ENCODE measurements around the gene PFKFB3. TPM values are rescaled to one million over a fixed set of nuclear protein-coding genes. Genes with fewer than 3 reads are reported as not detected.

Gene PFKFB3
- total RNA-seq, 1 donor from 2014 or later = 137 TPM

DNA sequence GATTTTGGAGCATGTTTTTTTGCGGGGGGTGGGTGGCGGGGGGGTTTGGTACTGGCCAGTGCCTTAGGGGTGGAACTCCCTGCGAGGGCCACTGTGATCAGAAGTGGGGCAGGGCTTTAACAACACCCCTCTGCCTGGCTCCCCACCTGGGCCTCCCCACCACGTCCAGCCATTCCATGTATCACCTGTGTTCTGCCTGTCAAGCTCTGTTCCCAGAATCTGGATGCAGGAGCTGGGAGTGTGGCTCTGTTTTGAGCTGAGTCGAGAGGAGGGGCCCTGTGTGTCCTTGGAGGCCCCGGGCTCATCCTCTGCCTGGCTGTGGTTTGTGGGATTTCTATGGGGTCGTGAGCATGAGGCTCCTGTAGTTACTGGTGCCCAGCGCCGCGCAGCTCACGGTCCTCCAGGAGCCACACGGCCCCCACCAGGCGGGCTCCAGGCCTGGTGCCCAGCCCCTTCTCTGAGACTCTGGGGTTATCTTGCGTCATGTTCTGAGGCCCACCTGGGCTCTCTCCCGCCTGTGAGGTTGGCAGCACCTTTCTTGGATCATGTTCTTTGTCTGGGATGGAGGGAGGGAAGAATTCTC lies 29.6 kb downstream of the PFKFB3 start:
- no peak for DNase-seq
- no peak overlapping the region for H3K27ac Mint-ChIP-seq (ENCODE audit: unreplicated experiment)
- H3K4me1 Mint-ChIP-seq (ENCODE audit: low read depth, unreplicated experiment) = no peaks in the 10 kb centered on the region
- H3K27me3 Mint-ChIP-seq (ENCODE audit: unreplicated experiment) = peaks cover 16% of the 10 kb centered on the region
- TF ChIP-seq, protein P1, sequence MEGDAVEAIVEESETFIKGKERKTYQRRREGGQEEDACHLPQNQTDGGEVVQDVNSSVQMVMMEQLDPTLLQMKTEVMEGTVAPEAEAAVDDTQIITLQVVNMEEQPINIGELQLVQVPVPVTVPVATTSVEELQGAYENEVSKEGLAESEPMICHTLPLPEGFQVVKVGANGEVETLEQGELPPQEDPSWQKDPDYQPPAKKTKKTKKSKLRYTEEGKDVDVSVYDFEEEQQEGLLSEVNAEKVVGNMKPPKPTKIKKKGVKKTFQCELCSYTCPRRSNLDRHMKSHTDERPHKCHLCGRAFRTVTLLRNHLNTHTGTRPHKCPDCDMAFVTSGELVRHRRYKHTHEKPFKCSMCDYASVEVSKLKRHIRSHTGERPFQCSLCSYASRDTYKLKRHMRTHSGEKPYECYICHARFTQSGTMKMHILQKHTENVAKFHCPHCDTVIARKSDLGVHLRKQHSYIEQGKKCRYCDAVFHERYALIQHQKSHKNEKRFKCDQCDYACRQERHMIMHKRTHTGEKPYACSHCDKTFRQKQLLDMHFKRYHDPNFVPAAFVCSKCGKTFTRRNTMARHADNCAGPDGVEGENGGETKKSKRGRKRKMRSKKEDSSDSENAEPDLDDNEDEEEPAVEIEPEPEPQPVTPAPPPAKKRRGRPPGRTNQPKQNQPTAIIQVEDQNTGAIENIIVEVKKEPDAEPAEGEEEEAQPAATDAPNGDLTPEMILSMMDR (IDR thresholded peaks at IDR 0.05; ENCODE audit: partially characterized antibody, unreplicated experiment) = no peak
- peaks cover 18% of the 10 kb centered on the region for H3K9me3 Mint-ChIP-seq (ENCODE audit: unreplicated experiment)
- no peak overlapping the region for H3K4me3 Mint-ChIP-seq (ENCODE audit: unreplicated experiment)
- peaks cover 4% of the 10 kb centered on the region for H3K36me3 Mint-ChIP-seq (ENCODE audit: unreplicated experiment)

DNA sequence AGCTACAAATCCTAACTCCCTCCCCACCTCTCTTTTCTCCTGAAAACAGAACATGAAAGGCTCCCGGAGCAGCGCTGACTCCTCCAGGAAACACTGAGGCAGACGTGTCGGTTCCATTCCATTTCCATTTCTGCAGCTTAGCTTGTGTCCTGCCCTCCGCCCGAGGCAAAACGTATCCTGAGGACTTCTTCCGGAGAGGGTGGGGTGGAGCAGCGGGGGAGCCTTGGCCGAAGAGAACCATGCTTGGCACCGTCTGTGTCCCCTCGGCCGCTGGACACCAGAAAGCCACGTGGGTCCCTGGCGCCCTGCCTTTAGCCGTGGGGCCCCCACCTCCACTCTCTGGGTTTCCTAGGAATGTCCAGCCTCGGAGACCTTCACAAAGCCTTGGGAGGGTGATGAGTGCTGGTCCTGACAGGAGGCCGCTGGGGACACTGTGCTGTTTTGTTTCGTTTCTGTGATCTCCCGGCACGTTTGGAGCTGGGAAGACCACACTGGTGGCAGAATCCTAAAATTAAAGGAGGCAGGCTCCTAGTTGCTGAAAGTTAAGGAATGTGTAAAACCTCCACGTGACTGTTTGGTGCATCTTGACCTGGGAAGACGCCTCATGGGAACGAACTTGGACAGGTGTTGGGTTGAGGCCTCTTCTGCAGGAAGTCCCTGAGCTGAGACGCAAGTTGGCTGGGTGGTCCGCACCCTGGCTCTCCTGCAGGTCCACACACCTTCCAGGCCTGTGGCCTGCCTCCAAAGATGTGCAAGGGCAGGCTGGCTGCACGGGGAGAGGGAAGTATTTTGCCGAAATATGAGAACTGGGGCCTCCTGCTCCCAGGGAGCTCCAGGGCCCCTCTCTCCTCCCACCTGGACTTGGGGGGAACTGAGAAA lies 30.4 kb downstream of the PFKFB3 start:
- no peak for DNase-seq
- H3K27me3 Mint-ChIP-seq (ENCODE audit: unreplicated experiment) = peaks cover 14% of the 10 kb centered on the region
- H3K36me3 Mint-ChIP-seq (ENCODE audit: unreplicated experiment) = peaks cover 2% of the 10 kb centered on the region
- H3K27ac Mint-ChIP-seq (ENCODE audit: unreplicated experiment) = no peak overlapping the region
- peaks cover 18% of the 10 kb centered on the region for H3K9me3 Mint-ChIP-seq (ENCODE audit: unreplicated experiment)
- H3K4me1 Mint-ChIP-seq (ENCODE audit: low read depth, unreplicated experiment) = no peaks in the 10 kb centered on the region
- no peak overlapping the region for H3K4me3 Mint-ChIP-seq (ENCODE audit: unreplicated experiment)
- TF ChIP-seq, protein P1 (IDR thresholded peaks at IDR 0.05; ENCODE audit: partially characterized antibody, unreplicated experiment) = no peak

DNA sequence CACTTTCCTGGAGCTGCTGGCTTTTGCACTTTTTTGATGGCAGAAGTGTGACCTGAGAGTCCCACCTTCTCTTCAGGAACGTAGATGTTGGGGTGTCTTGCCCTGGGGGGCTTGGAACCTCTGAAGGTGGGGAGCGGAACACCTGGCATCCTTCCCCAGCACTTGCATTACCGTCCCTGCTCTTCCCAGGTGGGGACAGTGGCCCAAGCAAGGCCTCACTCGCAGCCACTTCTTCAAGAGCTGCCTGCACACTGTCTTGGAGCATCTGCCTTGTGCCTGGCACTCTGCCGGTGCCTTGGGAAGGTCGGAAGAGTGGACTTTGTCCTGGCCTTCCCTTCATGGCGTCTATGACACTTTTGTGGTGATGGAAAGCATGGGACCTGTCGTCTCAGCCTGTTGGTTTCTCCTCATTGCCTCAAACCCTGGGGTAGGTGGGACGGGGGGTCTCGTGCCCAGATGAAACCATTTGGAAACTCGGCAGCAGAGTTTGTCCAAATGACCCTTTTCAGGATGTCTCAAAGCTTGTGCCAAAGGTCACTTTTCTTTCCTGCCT lies 31.1 kb downstream of the PFKFB3 start:
- Mint-ChIP-seq H3K9me3 (ENCODE audit: unreplicated experiment) (peaks cover 21% of the 10 kb centered on the region), H3K4me1 (ENCODE audit: low read depth, unreplicated experiment) (no peaks in the 10 kb centered on the region), H3K36me3 (ENCODE audit: unreplicated experiment) (peaks cover 1% of the 10 kb centered on the region), H3K27ac (ENCODE audit: unreplicated experiment) (no peak overlapping the region), H3K4me3 (ENCODE audit: unreplicated experiment) (no peak overlapping the region), H3K27me3 (ENCODE audit: unreplicated experiment) (peaks cover 12% of the 10 kb centered on the region)
- TF ChIP-seq, protein P1 (IDR thresholded peaks at IDR 0.05; ENCODE audit: partially characterized antibody, unreplicated experiment) = no peak
- DNase-seq = no peak

DNA sequence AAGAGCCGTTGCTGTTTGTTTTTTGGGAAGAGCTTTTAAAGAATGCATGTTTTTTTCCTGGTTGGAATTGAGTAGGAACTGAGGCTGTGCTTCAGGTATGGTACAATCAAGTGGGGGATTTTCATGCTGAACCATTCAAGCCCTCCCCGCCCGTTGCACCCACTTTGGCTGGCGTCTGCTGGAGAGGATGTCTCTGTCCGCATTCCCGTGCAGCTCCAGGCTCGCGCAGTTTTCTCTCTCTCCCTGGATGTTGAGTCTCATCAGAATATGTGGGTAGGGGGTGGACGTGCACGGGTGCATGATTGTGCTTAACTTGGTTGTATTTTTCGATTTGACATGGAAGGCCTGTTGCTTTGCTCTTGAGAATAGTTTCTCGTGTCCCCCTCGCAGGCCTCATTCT lies 31.6 kb downstream of the PFKFB3 start:
- H3K4me1 Mint-ChIP-seq (ENCODE audit: low read depth, unreplicated experiment) = no peaks in the 10 kb centered on the region
- no peak overlapping the region for H3K4me3 Mint-ChIP-seq (ENCODE audit: unreplicated experiment)
- no peak for DNase-seq
- H3K36me3 Mint-ChIP-seq (ENCODE audit: unreplicated experiment) = peaks cover 5% of the 10 kb centered on the region
- H3K27ac Mint-ChIP-seq (ENCODE audit: unreplicated experiment) = no peak overlapping the region
- H3K9me3 Mint-ChIP-seq (ENCODE audit: unreplicated experiment) = peaks cover 23% of the 10 kb centered on the region
- TF ChIP-seq, protein P1 (IDR thresholded peaks at IDR 0.05; ENCODE audit: partially characterized antibody, unreplicated experiment) = no peak
- H3K27me3 Mint-ChIP-seq (ENCODE audit: unreplicated experiment) = peaks cover 12% of the 10 kb centered on the region
